GM19372 (cell line): ENCODE results near the gene YEATS2.

Source experiments
- ATAC-seq: cut with Tn5 transposase; IDR thresholded peaks from one replicate; pipeline ENCODE4 v1.9.1; 2021; ENCODE audit warnings: mild to moderate bottlenecking, low read depth, moderate library complexity; ENCODE audit not compliant: unreplicated experiment

The YEATS2 gene

DNA sequence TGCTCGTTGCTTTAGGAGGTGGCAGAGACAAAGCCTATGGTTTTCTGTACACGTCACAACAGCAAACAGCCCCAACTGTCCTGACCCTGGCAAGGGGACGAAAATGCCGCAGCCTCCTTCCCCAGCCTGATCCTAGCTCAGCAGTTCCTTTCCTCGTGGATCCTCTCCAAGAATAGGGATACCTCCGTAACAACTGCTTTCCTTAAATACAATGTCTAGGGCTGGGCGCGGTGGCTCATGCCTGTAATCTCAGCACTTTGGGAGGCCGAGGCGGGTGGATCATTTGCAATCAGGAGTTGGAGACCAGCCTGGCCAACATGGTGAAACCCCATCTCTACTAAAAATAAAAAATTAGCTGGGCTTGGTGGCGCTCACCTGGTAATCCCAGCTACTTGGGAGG, 110.8 kb downstream of the YEATS2 start:
- no peak for ATAC-seq

DNA sequence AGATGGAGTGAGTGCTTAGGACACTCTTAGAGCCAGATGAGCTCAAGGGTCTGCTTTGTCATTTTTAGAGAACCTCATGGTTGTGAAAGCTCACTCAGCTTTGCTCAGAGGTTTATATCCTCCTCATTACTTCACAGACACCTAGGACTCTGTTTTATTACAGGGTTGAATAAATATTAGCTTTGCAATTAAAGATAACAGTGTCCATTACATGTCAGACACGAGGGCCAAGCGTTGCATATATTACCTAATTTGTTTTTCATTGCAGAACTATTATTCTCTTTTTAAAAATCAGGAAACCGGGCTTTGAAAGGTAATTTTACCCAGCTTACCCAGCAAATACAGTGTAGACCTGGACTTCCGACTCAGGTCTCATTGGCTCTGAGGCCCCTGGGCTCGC, 111.7 kb downstream of the YEATS2 start:
- ATAC-seq = no peak

DNA sequence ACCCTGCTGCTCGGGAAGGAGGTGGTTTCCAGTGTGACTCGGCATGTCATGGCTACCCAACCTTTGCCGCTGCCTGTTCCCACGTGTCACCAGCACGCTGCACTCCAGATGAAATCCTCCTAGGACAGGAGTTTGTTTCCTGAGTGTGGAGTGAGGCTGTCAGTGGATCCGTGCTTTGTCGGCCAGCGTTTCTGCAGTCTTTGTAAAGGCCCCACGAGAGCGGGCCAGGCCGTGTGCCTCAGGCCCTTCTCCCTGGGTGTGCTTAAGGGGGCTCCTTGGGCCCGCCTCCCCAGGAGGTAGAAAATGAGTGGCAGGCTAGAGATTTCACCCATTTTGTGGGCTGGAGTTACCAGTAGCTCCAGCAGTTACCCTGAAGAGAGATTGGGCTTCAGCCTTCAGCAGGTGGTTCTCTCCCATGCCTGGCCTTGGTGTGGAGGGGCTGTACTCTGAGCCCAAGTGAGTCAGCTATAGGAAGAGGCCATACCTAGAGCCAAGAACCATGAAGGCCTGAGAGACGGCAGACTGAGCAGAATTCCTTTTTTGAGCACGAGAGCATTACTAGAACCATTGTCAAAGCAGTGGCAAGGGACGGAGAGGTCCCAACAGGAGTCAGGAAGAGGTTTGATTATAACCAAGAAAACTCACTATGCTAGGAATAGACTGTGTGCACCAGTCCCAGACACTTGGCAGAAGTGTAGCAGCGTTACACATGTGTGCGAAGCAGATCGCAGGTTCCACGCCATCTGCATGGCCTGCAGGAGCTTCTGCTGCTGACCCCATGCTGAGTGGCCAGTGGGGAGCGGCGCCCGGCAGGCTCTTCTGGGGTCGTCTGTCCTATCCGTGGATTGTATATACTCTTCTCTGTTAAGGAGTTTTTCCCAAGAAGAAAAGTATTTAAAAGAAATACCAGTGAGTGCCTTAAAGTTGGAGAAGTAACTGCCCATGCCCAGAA, 113.3 kb downstream of the YEATS2 start:
- no peak for ATAC-seq

DNA sequence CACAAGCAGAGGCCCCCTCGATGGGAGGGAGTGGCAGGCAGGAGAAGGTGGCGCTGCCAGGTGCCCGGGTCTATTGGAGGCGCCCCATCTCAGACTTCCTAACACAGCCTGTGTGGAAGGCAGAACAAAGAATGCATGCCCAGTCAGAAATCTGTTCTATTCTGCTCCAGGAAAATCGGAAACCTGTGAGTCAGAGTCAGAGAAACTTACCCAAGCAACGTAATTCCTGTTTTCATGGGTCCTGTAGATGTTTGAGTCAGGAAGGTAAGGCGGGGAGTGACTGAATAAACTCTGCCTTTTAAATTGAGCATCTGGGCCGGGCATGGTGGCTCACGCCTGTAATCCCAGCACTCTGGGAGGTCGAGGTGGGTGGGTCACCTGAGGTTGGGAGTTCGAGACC, 114.0 kb downstream of the YEATS2 start:
- ATAC-seq = no peak

DNA sequence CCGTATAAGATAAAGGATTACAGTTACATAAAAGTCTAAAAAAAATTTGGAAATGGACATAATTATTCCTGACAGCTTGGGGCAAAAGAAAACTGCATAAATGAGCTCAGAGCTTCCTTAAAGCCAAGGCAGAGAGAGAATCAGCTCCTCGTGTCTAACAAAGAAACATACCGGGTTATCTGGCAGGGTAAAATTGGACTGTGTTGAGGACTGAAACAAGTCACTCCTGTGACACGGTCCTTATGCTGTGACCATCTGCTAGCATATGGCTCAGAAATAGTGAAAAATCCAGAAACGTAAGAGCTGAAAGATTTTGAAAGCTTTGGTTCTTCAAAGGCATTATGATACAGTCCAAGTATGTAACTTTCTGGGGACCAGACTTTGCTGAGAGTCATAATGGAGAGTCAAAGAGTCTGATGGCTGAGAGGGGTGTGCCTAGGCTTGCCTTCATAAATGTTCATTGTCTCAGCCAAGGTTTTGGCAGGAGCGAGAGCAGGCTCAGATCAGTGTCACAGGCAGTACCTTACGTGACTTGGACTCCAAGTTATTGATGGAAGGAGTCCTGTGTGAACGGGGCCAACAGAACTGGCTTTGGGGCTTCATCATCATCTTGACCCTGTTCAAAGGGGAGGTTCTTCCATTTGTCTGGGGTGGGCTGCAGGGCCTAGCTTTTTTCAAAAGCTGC, 115.3 kb downstream of the YEATS2 start:
- no peak for ATAC-seq

DNA sequence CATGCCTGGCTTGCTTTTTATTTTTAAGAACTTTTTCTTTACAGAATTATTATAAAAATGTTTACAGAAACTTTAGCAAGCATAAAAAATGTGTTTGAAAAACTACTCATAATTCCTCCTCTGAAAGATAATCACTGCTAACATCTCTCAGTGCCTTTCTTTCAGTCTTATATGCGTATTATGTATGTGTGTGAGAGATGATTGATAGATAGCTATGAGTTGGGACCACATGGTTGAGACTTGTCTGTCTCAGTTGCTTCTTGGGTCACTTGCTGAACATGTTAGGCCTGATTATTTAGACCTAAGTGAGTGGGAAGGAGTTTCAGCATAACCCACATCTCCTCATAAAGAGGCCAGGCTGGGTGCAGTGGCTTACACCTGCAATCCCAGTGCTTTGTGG, 116.6 kb downstream of the YEATS2 start:
- no peak for ATAC-seq

DNA sequence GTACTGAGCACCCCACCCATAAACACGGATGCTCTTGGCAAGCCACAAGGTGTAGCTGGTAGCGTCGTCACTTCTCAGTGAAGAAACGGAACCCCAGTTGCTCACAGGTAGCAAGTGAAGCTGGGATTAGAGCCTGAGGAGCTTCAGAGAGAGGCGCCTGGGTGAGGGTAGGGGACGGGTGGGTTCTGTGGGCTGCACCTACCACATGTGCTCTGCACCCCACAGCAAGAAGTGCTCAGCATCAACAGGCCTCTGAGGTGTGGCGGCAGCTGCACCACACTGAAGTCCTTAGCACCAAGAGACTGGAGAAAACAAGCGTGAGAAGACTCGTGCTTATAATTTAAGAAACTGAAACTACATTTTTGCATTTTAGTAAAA, 118.0 kb downstream of the YEATS2 start:
- ATAC-seq = no peak

DNA sequence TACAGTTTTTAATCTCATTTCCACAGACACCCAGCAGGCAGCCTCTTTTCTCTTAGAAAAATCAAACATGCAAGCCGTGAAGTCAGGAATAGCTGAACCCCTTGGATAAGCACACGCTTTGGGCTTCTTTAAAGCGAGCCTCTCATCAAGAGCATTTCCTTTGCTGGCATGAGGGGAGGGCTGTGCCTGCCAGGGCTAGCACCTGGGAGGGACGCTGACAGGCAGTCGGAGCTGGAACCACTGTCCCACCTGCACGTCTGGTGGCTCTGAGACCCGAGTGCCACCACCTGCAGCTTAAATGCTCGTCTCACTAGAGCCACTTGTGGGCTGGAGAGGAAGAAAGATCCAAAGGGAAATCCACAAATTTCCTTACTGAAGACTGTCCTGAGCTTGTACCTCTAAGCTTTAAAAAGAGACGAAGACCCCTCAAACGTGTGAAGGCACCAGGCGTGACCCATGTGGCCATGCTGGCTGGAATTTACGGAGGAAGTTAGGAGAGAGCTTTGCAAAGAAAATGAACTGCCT, 118.4 kb downstream of the YEATS2 start:
- no peak for ATAC-seq

DNA sequence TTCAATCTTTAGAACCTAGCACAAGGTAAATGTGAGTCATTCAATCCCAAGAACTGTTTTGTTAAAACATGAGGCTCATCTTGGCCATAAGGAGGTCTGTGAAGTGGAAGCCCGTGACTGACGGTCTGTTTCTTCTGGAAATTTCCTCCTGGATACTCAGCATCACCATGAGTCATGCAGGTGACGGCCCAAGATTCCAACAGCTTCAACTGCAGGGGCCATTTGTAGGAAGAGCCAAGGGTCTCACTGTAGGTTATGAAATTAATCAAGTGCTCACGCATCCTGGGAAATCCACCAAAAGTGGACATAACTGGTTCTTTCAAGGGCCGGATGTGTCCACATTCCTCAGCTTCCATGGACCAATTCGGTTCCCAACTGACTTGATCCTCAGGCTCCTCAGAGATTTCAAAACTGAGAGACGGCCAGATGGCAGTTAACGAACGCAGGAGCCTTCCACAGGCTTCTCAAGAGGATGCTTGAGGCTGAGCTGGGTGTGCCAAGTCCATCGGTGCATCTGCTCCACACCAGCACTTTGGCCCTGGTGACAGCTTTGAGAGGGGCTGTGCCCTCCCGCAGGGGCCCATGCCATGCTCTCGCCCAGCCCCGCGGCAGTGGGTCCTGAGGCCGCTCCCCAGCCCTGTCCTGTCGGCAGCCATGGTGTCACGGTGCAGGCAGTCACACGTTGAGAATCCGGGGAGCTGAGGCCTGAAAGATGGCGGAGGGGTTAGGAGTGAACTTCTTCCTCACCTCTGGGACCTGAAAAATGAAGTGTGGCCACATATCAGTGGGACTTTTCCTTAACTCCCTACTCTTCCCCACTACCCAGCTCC, 119.3 kb downstream of the YEATS2 start:
- no peak for ATAC-seq

DNA sequence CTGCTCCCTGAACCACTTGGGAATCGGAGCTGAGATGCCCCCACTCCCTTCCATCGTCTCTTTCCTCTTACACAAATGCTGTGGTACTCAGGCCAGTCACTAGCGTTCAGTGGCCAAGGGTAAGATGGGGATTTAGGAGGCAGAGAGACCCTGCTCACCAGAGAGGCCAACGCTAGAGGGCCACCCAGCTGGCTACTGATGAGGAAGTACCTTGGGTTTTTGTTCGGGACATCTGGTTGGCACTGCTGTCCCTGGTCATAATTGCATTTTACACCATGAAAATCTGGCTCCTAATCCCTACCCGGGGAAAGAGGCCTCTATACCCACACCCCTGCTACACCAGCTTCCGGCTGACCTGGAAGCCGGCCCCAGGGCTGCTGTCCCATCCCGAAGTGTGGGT, 120.0 kb downstream of the YEATS2 start:
- ATAC-seq = no peak

DNA sequence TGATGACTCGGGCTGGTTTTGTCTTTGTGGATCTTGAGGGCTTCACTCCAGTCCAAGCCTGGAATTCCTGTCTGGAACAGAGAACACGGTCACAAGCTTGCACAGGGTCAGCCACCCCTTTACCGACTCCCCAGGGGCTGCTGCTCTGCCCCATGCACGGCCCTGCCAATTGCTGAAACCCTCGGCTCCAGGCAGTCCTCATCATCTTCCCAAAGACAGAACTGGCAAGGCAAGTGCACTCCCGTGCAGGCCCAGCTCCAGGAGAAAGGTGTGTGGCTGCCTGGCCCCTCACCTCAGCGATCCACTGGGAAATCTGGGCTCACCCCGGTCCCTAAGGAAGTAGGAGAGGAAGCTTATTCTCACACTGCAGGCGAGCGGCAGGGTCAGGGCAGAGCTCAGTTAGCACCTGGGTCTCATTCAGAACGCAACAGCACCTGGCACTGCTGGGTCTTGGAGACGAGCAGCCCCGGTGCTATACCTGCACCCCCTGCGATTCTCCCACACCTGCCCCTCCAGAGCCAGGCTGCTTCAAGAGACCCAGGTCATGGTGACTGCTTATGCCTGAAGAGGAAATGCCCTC, 120.5 kb downstream of the YEATS2 start:
- no peak for ATAC-seq

DNA sequence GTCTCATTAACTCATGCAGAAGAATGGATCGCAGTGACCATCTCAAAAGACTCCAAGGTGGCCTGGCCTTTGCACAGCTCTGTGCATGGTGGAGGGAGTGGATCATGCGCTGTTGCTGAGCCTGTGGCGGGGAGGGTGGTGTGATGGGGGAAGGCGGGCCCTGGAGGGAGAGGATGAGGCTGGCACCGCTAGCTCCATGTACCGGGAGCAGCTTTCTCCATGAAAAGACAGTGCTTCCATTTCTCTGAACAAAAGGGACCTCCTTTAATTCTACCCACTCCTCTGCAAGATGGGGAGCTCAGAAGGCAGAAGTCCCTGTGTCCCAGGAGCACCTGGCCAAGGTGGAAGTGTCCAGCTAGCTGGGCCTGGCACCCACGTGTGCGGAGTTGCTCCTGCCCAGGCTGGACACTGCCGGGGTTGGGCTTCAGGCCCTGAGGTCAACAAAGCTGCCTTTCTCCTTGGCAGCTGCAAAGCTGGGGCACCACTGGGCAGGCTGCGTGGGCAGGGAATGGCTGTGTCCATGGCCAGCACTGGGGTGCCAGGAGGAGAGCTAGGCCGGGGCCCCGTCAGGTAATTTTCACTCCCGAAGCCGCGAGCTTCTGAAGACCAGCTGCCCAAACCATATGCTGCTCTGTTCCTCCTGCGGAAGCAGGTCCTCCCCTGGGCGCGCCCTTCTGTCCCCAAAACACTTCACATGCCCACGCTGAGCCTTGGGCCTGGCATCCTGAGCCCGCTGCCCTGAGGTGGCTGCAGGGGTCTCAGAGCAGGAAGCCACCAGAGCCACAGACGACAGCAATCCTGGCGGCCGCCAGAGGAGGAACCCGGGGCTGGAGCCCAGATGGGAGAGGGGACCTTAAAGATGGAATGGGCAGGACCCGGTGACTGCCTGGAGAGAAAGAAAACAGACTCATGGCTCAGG, 121.4 kb downstream of the YEATS2 start:
- ATAC-seq = no peak

DNA sequence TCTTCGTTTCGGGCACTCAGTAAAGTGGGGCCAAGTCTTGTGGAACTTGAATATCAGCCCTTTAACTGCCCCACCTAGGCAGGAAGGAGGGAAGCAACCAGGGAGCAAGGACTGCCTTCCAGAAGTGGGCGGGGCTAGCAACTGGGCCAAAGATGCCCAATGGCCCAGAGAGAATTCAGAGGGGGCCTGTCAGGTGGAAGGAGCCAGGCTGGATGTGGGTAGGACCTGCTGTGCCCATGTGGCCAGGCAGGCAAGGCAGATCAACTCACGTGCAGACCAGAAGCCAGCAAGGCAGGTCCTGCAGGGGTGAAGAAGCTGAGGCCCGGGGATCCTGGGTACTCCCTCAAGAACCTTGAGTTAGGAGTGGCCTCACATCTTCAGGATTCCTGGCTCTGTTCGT, 122.2 kb downstream of the YEATS2 start:
- no peak for ATAC-seq

DNA sequence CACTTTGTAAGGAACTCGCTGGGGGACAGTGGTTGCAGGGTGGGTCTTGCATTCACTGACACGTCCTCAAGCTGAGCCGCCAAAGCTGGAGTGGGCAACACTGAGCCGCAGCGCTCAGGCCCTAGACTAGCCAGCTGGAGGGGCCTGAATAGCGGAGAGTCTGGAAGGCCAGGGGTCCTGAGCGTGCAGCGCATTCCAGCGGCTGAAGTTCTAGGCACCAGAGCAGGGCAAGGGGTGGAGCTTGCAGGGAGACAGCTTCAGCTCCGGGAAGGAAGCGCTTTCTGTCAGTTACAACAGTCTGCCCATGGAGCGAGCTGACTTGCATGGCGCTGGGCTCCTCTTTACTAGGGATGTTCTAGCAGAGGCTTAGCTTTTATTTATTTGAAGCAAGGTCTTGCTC, 125.0 kb downstream of the YEATS2 start:
- no peak for ATAC-seq

DNA sequence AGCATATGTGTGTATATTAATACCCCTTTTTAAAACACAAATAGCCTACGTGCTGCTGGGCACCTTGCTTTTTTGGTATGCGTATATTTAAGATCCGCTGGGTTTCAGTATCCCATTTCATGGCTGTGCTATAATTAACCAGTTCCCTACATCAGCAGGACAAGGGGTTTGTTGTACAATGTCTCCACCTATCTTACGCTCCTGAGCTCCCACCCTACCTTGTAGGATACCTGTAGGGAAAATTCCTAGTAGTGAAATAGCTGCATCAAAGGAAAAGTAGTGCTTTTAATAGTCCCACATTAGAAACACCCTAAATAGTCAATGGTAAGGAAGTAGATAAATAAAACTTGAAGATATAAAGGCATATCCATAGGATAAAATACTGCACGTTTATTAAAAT, 126.4 kb downstream of the YEATS2 start:
- ATAC-seq = no peak

DNA sequence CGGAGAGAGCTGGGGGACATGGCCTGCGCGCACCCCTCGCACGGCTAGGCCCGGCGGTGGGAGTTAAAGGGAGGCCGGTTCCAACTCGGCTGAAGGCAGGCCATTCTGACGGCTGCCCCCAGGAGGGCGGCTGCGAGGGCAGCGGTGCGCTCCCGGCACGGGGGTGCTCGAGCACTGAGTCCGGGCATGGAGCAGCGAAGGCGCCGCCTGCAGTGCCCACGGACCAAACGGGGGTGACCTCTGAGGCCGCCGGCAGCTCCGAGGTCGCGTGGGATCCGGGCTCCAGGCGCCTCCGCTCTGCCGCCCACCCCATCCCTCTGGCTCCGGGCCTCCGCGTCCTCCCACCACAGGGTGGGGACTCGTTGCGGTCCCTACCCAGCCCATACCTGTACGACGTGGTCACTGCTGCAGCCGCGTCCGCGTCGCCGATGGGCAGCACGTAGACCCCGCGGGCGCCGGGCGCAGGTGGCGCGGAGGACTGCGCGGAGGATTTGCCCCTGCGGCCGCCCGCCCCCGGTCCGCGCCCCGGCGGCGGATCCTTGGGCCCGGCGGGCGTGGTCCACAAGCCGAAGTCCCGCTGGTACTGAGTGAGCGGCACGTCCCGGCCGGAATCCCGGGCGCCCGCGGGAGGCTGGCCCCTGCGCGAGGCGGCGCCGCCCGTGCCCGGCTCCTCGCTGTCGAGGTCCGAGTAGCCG, 127.3 kb downstream of the YEATS2 start:
- ATAC-seq = no peak

DNA sequence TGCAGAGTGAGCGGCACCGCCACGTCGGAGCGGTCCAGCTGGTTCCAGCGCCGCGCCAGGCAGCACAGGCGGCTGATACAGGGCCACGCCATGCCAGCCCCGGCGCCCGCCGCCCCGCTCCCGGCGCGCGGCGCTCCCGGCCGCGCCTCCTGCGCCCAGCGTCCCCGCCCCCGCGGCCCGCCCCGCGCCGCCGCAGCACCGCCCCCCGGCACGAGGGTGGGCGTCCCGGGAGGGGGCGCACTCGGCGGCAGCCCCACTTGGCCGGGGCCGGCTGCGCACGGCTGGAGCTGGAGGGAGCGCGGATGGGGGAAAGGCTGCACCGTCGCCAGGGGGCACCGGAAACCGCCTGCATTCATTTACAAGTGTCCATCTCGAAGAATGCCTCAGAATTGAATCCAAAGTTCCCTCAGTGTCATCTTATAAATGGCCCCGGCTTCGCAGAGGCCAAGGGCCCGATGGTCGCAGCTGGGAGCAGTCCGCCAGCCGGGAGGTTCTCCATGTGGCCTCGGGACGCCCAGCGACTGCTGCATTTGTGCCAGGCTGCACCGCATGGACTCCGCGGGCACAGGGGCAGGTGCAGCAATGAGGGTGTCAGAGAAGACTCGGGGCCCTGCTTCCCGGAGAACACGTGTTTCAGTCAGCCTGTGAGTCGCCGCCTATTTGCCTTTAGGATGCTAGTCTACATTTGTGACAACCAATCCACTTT, 128.0 kb downstream of the YEATS2 start, which contains the start of gene MAP6D1:
MAP6D1 (minus strand) TSS at position 122 of the 706 bp plus-strand sequence; CDS start at position 92, 30 bp downstream.
- no peak for ATAC-seq
